Osteoblast (primary cell): ENCODE measurements around the gene DDX43. TPM values are rescaled to one million over a fixed set of nuclear protein-coding genes. Genes with fewer than 3 reads are reported as not detected.

Experiments used
- DNase-seq: peaks from one replicate; pipeline ENCODE4 v3.0.0; 2011; ENCODE audit warnings: low spot score, mixed read lengths; ENCODE audit not compliant: insufficient read length; ENCODE audit errors: missing footprints
- H2AFZ ChIP-seq: 2 replicates; pipeline ENCODE4 v1.6.0; 2011; ENCODE audit warnings: mild to moderate bottlenecking, low read length
- H3K27ac ChIP-seq: 2 replicates; pipeline ENCODE4 v1.5.1; 2011; ENCODE audit warnings: mild to moderate bottlenecking, low read depth, low read length, moderate library complexity
- H3K27me3 ChIP-seq: 2 replicates; pipeline ENCODE4 v1.6.0; 2012; ENCODE audit warnings: mild to moderate bottlenecking, control low read depth, inconsistent platforms, low read length, moderate library complexity; ENCODE audit not compliant: insufficient read depth
- H3K36me3 ChIP-seq: 2 replicates; pipeline ENCODE4 v1.5.1; 2011; ENCODE audit warnings: mild to moderate bottlenecking, low read length, control low read depth, moderate library complexity; ENCODE audit not compliant: insufficient read depth
- H3K4me1 ChIP-seq: 2 replicates; pipeline ENCODE4 v1.5.1; 2011; ENCODE audit warnings: mild to moderate bottlenecking, low read length, control low read depth, moderate library complexity; ENCODE audit not compliant: insufficient read depth
- H3K4me2 ChIP-seq: 2 replicates; pipeline ENCODE4 v1.6.0; 2011; ENCODE audit warnings: mild to moderate bottlenecking, low read length; ENCODE audit not compliant: insufficient read depth
- H3K4me3 ChIP-seq: fragments of 200-600 bp; sonication (generic); 3 replicates; pipeline ENCODE4 v1.5.1; 2012; ENCODE audit warnings: mild to moderate bottlenecking, low read length, inconsistent platforms; ENCODE audit not compliant: insufficient read depth
- H3K79me2 ChIP-seq: 2 replicates; pipeline ENCODE4 v1.6.0; 2012; ENCODE audit warnings: mild to moderate bottlenecking, low read length, control low read depth, inconsistent platforms; ENCODE audit not compliant: insufficient read depth
- H3K9me3 ChIP-seq: 2 replicates; pipeline ENCODE4 v1.5.1; 2011; ENCODE audit warnings: low read depth, low read length, control low read depth
- H4K20me1 ChIP-seq: 2 replicates; pipeline ENCODE4 v1.6.0; 2012; ENCODE audit warnings: mild to moderate bottlenecking, low read length, control low read depth; ENCODE audit not compliant: insufficient read depth
- total RNA-seq: library from RNA; depleted of rRNA; stranded (reverse); fragments of >200 nt; gene quantifications from 2 replicates; pipeline ENCODE4 v1.2.3, GENCODE V29; 2012
- TF ChIP-seq, protein P1 (sequence below): IDR thresholded peaks from 2 replicates; pipeline ENCODE4 v1.5.1; 2011; ENCODE audit warnings: mild to moderate bottlenecking, low read depth, low read length, moderate library complexity; ENCODE audit errors: extremely low read depth

The DDX43 gene
- total RNA-seq, 1 donor, result 8.7 TPM

DNA sequence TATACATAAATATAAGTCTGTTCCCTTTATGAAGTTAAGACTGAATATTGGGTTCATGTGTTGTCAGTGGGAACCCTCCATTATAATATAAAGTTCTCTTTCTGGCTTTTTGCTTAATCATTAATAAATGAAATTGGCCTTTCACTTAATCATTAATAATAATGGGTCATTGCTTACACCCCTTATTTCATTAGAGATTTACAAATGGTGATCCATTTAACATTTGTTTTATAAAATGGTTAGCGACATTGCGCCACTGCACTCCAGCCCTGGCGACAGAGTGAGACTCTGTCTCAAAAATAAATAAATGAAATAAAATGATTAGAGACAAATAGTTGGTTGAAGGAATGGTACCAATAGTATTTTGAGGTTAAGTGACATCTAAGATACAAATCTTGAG is 18.5 kb downstream of the DDX43 start:
- Histone ChIP-seq H3K79me2 (no peaks in the 10 kb centered on the region), H3K27me3 (no peaks in the 10 kb centered on the region), H4K20me1 (no peaks in the 10 kb centered on the region), H3K4me2 (no peak overlapping the region), H2AFZ (no peak overlapping the region), H3K36me3 (no peaks in the 10 kb centered on the region), H3K9me3 (no peaks in the 10 kb centered on the region), H3K27ac (no peak overlapping the region), H3K4me1 (no peaks in the 10 kb centered on the region), H3K4me3 (no peak overlapping the region)
- no peak for DNase-seq
- TF ChIP-seq, protein P1, sequence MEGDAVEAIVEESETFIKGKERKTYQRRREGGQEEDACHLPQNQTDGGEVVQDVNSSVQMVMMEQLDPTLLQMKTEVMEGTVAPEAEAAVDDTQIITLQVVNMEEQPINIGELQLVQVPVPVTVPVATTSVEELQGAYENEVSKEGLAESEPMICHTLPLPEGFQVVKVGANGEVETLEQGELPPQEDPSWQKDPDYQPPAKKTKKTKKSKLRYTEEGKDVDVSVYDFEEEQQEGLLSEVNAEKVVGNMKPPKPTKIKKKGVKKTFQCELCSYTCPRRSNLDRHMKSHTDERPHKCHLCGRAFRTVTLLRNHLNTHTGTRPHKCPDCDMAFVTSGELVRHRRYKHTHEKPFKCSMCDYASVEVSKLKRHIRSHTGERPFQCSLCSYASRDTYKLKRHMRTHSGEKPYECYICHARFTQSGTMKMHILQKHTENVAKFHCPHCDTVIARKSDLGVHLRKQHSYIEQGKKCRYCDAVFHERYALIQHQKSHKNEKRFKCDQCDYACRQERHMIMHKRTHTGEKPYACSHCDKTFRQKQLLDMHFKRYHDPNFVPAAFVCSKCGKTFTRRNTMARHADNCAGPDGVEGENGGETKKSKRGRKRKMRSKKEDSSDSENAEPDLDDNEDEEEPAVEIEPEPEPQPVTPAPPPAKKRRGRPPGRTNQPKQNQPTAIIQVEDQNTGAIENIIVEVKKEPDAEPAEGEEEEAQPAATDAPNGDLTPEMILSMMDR, result no peak

DNA sequence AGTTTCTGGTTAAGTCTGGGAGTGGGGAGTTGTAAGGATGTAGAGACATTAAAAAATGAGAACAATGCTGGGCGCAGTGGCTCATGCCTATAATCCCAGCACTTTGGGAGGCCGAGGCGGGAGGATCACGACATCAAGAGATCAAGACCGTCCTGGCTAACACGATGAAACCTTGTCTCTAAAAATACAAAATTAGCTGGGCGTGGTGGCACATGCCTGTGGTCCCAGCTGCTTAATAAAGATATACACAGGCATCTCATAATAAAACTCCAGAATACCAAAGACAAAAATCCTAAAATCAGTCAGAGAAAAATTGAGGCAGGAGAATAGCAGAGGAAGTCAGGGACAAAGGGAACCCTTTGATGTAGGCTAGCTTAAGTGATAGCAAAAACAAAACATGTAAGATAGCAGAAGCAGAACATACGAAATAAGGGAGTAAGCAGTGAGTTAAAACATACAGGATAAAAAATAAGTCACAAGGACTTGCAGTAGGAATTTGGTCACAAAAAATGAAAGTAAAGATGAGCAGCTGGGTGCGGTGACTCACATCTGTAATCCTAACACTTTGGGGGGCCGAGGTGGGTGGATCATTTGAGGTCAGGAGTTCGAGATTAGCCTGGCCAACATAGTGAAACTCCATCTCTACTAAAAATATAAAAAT is 23.6 kb downstream of the DDX43 start:
- DNase-seq, result peak; percentile 34
- H2AFZ ChIP-seq, result no peak overlapping the region
- no peaks in the 10 kb centered on the region for H3K79me2 ChIP-seq
- TF ChIP-seq, protein P1, result no peak
- no peak overlapping the region for H3K27ac ChIP-seq
- no peak overlapping the region for H3K4me2 ChIP-seq
- H3K4me1 ChIP-seq, result no peaks in the 10 kb centered on the region
- no peaks in the 10 kb centered on the region for H3K9me3 ChIP-seq
- H4K20me1 ChIP-seq, result no peaks in the 10 kb centered on the region
- H3K36me3 ChIP-seq, result peaks cover 7% of the 10 kb centered on the region
- no peak overlapping the region for H3K4me3 ChIP-seq
- H3K27me3 ChIP-seq, result no peaks in the 10 kb centered on the region

DNA sequence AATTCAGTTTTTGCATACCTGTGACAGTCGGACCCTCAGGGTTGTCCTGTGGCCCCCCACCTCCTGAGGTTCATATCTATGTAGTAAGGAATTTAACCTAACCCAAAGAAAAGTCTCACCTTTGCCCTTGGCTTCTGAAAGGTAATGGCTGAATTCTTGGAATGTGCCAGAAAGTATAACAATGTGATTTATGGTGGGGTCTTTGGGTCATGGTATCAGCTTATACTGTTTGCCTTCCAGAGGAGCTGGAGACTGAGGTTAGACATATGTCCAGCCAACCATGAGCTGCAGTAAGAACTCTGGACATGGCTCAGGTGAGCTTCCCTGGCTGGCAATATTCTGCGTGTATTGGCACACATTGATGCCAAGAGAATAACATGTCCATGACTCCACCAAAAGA is 26.9 kb downstream of the DDX43 start:
- no peak overlapping the region for H3K27ac ChIP-seq
- H3K4me2 ChIP-seq, result no peak overlapping the region
- H3K79me2 ChIP-seq, result no peaks in the 10 kb centered on the region
- no peaks in the 10 kb centered on the region for H3K27me3 ChIP-seq
- no peak for DNase-seq
- no peak overlapping the region for H2AFZ ChIP-seq
- no peaks in the 10 kb centered on the region for H3K4me1 ChIP-seq
- no peaks in the 10 kb centered on the region for H4K20me1 ChIP-seq
- no peaks in the 10 kb centered on the region for H3K9me3 ChIP-seq
- TF ChIP-seq, protein P1, result no peak
- peaks cover 14% of the 10 kb centered on the region for H3K36me3 ChIP-seq
- no peak overlapping the region for H3K4me3 ChIP-seq

DNA sequence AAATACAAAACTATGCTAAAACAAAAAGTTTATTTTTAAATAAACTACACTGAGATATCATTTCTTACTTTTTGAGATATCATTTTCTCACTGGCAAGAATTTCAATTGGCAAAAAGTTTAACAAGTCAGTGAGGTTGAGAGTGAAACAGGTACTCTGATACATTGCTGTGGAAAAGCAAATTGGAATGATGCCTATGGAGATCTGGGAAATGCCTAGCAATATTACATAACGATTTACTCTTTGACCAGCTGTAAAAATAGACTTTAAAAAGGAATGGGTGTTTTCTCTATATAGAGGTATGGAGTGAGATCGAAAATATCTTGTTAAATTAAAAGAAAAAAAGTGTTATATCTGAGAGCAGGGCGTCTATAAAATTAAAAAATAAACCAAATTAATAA is 40.6 kb downstream of the DDX43 start:
- TF ChIP-seq, protein P1, result no peak
- no peaks in the 10 kb centered on the region for H4K20me1 ChIP-seq

More for the DNA sequence above, 40.6 kb downstream of the DDX43 start:
- Histone ChIP-seq H3K27me3 (no peaks in the 10 kb centered on the region), H3K27ac (no peak overlapping the region), H3K36me3 (peaks cover 15% of the 10 kb centered on the region), H3K4me2 (no peak overlapping the region), H3K4me3 (no peak overlapping the region), H3K79me2 (no peaks in the 10 kb centered on the region), H3K9me3 (no peaks in the 10 kb centered on the region), H2AFZ (no peak overlapping the region), H3K4me1 (no peaks in the 10 kb centered on the region)
- no peak for DNase-seq
